HUES64 (cell line): ENCODE data around the gene CIAO2B.

ENCODE experiments used
- H3K27ac ChIP-seq: 2 replicates; pipeline ENCODE4 v1.7.0; 2013; ENCODE audit warnings: low read depth, low read length, inconsistent platforms
- H3K27me3 ChIP-seq: 2 replicates; pipeline ENCODE4 v1.6.1; 2013; ENCODE audit warnings: mild to moderate bottlenecking, low read length; ENCODE audit not compliant: insufficient read depth
- H3K36me3 ChIP-seq: 2 replicates; pipeline ENCODE4 v1.6.1; 2013; ENCODE audit warnings: mild to moderate bottlenecking, low read length; ENCODE audit not compliant: insufficient read depth
- H3K4me1 ChIP-seq: 2 replicates; pipeline ENCODE4 v1.6.1; 2013; ENCODE audit warnings: mild to moderate bottlenecking, low read length, moderate library complexity; ENCODE audit not compliant: insufficient read depth
- H3K4me3 ChIP-seq: 2 replicates; pipeline ENCODE4 v1.5.1; 2013; ENCODE audit warnings: mild to moderate bottlenecking, low read length, moderate library complexity
- H3K9ac ChIP-seq: 2 replicates; pipeline ENCODE4 v1.6.1; 2013; ENCODE audit warnings: mild to moderate bottlenecking, low read depth, low read length
- H3K9me3 ChIP-seq: 2 replicates; pipeline ENCODE4 v1.6.1; 2013; ENCODE audit warnings: low read depth, low read length; ENCODE audit not compliant: insufficient read depth
- WGBS: fragments of 150-250, 120-280 bp; methylation state at CpG from one replicate; pipeline ENCODE4 v1.1.7; 2013; ENCODE audit warnings: missing lambda C conversion rate; 5-methylcytosine and 5-hydroxymethylcytosine counted together

The CIAO2B gene

GRCh38 chr16:66917741-66918140 lies 16.5 kb downstream of the CIAO2B start:
- H3K9me3 ChIP-seq = no peaks in the 10 kb centered on the region
- H3K36me3 ChIP-seq = no peaks in the 10 kb centered on the region
- no peaks in the 10 kb centered on the region for H3K4me1 ChIP-seq
- no peak overlapping the region for H3K9ac ChIP-seq
- H3K27me3 ChIP-seq = peaks cover 9% of the 10 kb centered on the region; the same call in 1 of the 2 replicates
- H3K4me3 ChIP-seq = no peak overlapping the region
- no peak overlapping the region for H3K27ac ChIP-seq
- WGBS = 89% methylated on average over 9 of the region's 9 CpGs

GRCh38 chr16:66916518-66916917 lies 17.7 kb downstream of the CIAO2B start:
- H3K9me3 ChIP-seq = no peaks in the 10 kb centered on the region
- no peaks in the 10 kb centered on the region for H3K36me3 ChIP-seq
- H3K4me3 ChIP-seq = no peak overlapping the region
- H3K4me1 ChIP-seq = no peaks in the 10 kb centered on the region
- no peak overlapping the region for H3K9ac ChIP-seq
- 91% methylated on average over 6 of the region's 6 CpGs for WGBS
- H3K27me3 ChIP-seq = peaks cover 9% of the 10 kb centered on the region; the same call in 1 of the 2 replicates
- H3K27ac ChIP-seq = no peak overlapping the region

GRCh38 chr16:66915041-66915440 lies 19.2 kb downstream of the CIAO2B start:
- H3K9ac ChIP-seq = no peak overlapping the region
- H3K4me1 ChIP-seq = no peaks in the 10 kb centered on the region
- no peaks in the 10 kb centered on the region for H3K36me3 ChIP-seq
- H3K9me3 ChIP-seq = no peaks in the 10 kb centered on the region
- H3K4me3 ChIP-seq = no peak overlapping the region
- H3K27me3 ChIP-seq = peaks cover 7% of the 10 kb centered on the region; the same call in 1 of the 2 replicates
- WGBS = 78% methylated on average over 6 of the region's 7 CpGs
- H3K27ac ChIP-seq = no peak overlapping the region

GRCh38 chr16:66914541-66914940 lies 19.7 kb downstream of the CIAO2B start:
- Histone ChIP-seq H3K9me3 (no peaks in the 10 kb centered on the region), H3K4me1 (no peaks in the 10 kb centered on the region), H3K9ac (no peak overlapping the region), H3K36me3 (no peaks in the 10 kb centered on the region), H3K4me3 (no peak overlapping the region), H3K27ac (no peak overlapping the region), H3K27me3 (peaks cover 3% of the 10 kb centered on the region; the same call in 1 of the 2 replicates)
- WGBS = 97% methylated on average over 7 of the region's 7 CpGs

GRCh38 chr16:66913711-66914110 lies 20.5 kb downstream of the CIAO2B start:
- Histone ChIP-seq H3K9ac (no peak overlapping the region), H3K9me3 (no peaks in the 10 kb centered on the region), H3K36me3 (no peaks in the 10 kb centered on the region), H3K27ac (no peak overlapping the region), H3K4me3 (no peak overlapping the region), H3K27me3 (no peaks in the 10 kb centered on the region; the same call in 1 of the 2 replicates), H3K4me1 (no peaks in the 10 kb centered on the region)
- 83% methylated on average over 4 of the region's 4 CpGs for WGBS

GRCh38 chr16:66913081-66913480 lies 21.1 kb downstream of the CIAO2B start:
- H3K9ac ChIP-seq = no peak overlapping the region
- no peaks in the 10 kb centered on the region; the same call in 1 of the 2 replicates for H3K27me3 ChIP-seq
- H3K36me3 ChIP-seq = no peaks in the 10 kb centered on the region
- H3K4me1 ChIP-seq = no peaks in the 10 kb centered on the region
- H3K27ac ChIP-seq = no peak overlapping the region
- H3K9me3 ChIP-seq = no peaks in the 10 kb centered on the region
- no peak overlapping the region for H3K4me3 ChIP-seq
- WGBS = 52% methylated on average over 10 of the region's 10 CpGs

GRCh38 chr16:66911801-66912200 lies 22.4 kb downstream of the CIAO2B start:
- Histone ChIP-seq H3K27ac (no peak overlapping the region), H3K9me3 (no peaks in the 10 kb centered on the region), H3K27me3 (no peaks in the 10 kb centered on the region; the same call in 1 of the 2 replicates), H3K9ac (no peak overlapping the region), H3K36me3 (no peaks in the 10 kb centered on the region), H3K4me3 (no peak overlapping the region), H3K4me1 (no peaks in the 10 kb centered on the region)
- WGBS = 91% methylated on average over 8 of the region's 8 CpGs

GRCh38 chr16:66911112-66911511 lies 23.1 kb downstream of the CIAO2B start:
- H3K27ac ChIP-seq = no peak overlapping the region
- H3K36me3 ChIP-seq = no peaks in the 10 kb centered on the region
- 79% methylated on average over 5 of the region's 5 CpGs for WGBS

GRCh38 chr16:66910175-66910940 lies 23.8 kb downstream of the CIAO2B start:
- Histone ChIP-seq H3K36me3 (no peaks in the 10 kb centered on the region), H3K4me3 (no peak overlapping the region), H3K27me3 (no peaks in the 10 kb centered on the region; the same call in 1 of the 2 replicates), H3K27ac (no peak overlapping the region), H3K4me1 (no peaks in the 10 kb centered on the region), H3K9me3 (no peaks in the 10 kb centered on the region), H3K9ac (no peak overlapping the region)
- WGBS = 86% methylated on average over 14 of the region's 14 CpGs

More at GRCh38 chr16:66911112-66911511, 23.1 kb downstream of the CIAO2B start:
- Histone ChIP-seq H3K9ac (no peak overlapping the region), H3K4me3 (no peak overlapping the region), H3K9me3 (no peaks in the 10 kb centered on the region), H3K4me1 (no peaks in the 10 kb centered on the region), H3K27me3 (no peaks in the 10 kb centered on the region; the same call in 1 of the 2 replicates)

- no peaks in the 10 kb centered on the region for H3K36me3 ChIP-seq
- WGBS = 88% methylated on average over 14 of the region's 14 CpGs
Measured at GRCh38 chr16:66908762-66909559, 25.2 kb downstream of the CIAO2B start.

GRCh38 chr16:66908116-66908515 lies 26.1 kb downstream of the CIAO2B start:
- H3K4me3 ChIP-seq = no peak overlapping the region
- no peak overlapping the region for H3K9ac ChIP-seq
- no peaks in the 10 kb centered on the region for H3K4me1 ChIP-seq
- H3K9me3 ChIP-seq = no peaks in the 10 kb centered on the region
- no peaks in the 10 kb centered on the region for H3K36me3 ChIP-seq
- H3K27ac ChIP-seq = no peak overlapping the region
- H3K27me3 ChIP-seq = no peaks in the 10 kb centered on the region
- WGBS = 83% methylated on average over 3 of the region's 3 CpGs

More at GRCh38 chr16:66908762-66909559, 25.2 kb downstream of the CIAO2B start:
- H3K9me3 ChIP-seq = no peaks in the 10 kb centered on the region
- H3K27ac ChIP-seq = no peak overlapping the region
- no peaks in the 10 kb centered on the region for H3K27me3 ChIP-seq
- H3K4me3 ChIP-seq = no peak overlapping the region
- no peak overlapping the region for H3K9ac ChIP-seq
- no peaks in the 10 kb centered on the region for H3K4me1 ChIP-seq
